ENCODE results near the gene KDM6B.

DNA sequence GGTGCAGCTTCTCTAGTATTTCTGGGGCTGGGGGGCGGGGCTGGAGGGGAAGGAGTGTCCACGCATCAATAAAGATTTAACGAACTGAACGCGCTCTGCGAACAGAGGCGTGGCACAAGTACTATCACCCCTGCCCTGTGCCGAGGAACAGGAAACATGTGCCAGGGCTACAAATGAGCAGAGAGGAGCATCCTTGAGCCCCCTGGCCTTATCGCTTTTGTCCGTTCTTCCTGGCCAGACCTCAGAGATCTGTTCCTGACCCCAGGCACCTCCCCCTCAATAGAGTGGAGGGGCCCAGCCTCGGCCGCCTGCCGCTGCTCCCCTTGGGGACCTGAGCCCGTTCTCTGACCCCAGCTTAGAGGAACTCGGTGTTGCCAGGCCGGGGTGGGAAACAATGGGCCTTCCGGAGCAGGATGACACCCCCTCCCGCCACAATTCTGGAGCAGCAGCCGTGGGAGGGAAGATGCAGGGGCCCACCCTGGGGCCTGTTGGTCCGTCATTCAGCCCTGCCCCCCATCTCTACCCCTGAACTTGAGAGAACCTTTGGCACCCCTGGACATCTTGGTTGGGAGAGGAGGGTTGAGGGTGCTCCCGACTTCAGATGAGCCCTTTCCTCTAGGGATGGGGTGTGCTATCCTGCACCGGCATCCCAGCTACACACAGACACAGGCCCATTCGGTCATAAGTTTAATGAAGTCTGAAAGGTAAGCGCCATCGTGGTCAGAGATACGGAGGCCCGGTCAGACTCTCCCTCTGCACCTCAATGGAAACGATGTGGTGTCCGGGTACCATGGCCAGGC lies 22.2 kb downstream of the KDM6B start:
- no peak for TF ChIP-seq POLR2A (IDR thresholded peaks at IDR 0.05; ENCODE audit: low read length)
- TF ChIP-seq GATA1 (IDR thresholded peaks at IDR 0.05; ENCODE audit: low read depth, low read length): no peak
